Astrocyte of the spinal cord (primary cell): ENCODE data around the gene RRM2.
"Not testable (repeated sequence)": the region's sequence is repeated elsewhere in the genome, so short reads cannot be mapped to it uniquely, and the experiment has no call there.

Source experiments
- DNase-seq: peaks from one replicate; pipeline ENCODE4 v3.0.0; 2011; ENCODE audit warnings: low read depth, low spot score
- H3K4me3 ChIP-seq: 2 replicates; pipeline ENCODE4 v1.5.1; 2011; ENCODE audit warnings: low read depth, mild to moderate bottlenecking, low read length, moderate library complexity
- CTCF ChIP-seq: IDR thresholded peaks from 2 replicates; pipeline ENCODE4 v1.5.1; 2012; ENCODE audit warnings: low read depth, mild to moderate bottlenecking, low read length, inconsistent platforms
- in situ Hi-C: cut with HindIII; loops from 2 replicates; pipeline ENCODE4 v1.10.0; 2017; ENCODE audit warnings: low sequenced_read_pairs

RRM2 gene

GRCh38 chr2:10142640-10142965, 20.1 kb downstream of the RRM2 start:
- in situ Hi-C loops = no loop called here
- no peak for TF ChIP-seq CTCF
- DNase-seq = no peak
- no peak overlapping the region for H3K4me3 ChIP-seq

GRCh38 chr2:10144771-10145518, 22.4 kb downstream of the RRM2 start:
- no peak for DNase-seq
- no peak for TF ChIP-seq CTCF
- no peak overlapping the region for H3K4me3 ChIP-seq
- in situ Hi-C loops = no loop called here

- no peak for DNase-seq
- no peak overlapping the region for H3K4me3 ChIP-seq
- in situ Hi-C loops = no loop called here
- no peak for TF ChIP-seq CTCF
Observed at GRCh38 chr2:10145519-10146357, 23.2 kb downstream of the RRM2 start.

GRCh38 chr2:10146366-10147005, 23.9 kb downstream of the RRM2 start:
- DNase-seq = no peak
- in situ Hi-C loops = no loop called here
- TF ChIP-seq CTCF = no peak

GRCh38 chr2:10147050-10147660, 24.6 kb downstream of the RRM2 start:
- H3K4me3 ChIP-seq, in situ Hi-C loops, DNase-seq: not testable (repeated sequence)

More at GRCh38 chr2:10146366-10147005, 23.9 kb downstream of the RRM2 start:
- no peak overlapping the region for H3K4me3 ChIP-seq

GRCh38 chr2:10148268-10148667, 25.7 kb downstream of the RRM2 start:
- DNase-seq = no peak
- in situ Hi-C loops = no loop called here
- no peak overlapping the region for H3K4me3 ChIP-seq
- no peak for TF ChIP-seq CTCF
